Effector memory CD4-positive, alpha-beta T cell (primary cell): ENCODE results near the gene DEFB110.

Experiments
- DNase-seq, 3 donors: peaks; one replicate each; pipeline ENCODE4 v3.0.0-alpha.2; 2020
- H3K27ac ChIP-seq: 2 replicates; pipeline ENCODE4 v1.7.0; 2013; ENCODE audit warnings: mild to moderate bottlenecking, low read length, moderate library complexity; ENCODE audit not compliant: insufficient read depth, poor library complexity, severe bottlenecking
- H3K27me3 ChIP-seq: replicated peaks from 2 replicates; pipeline ENCODE4 v1.7.0; 2013; ENCODE audit warnings: mild to moderate bottlenecking, low read length; ENCODE audit not compliant: insufficient read depth, control insufficient read depth, poor library complexity, severe bottlenecking
- H3K36me3 ChIP-seq: 2 replicates; pipeline ENCODE4 v1.7.0; 2013; ENCODE audit warnings: mild to moderate bottlenecking, low read length, moderate library complexity; ENCODE audit not compliant: control insufficient read depth, insufficient read depth
- H3K4me1 ChIP-seq: 2 replicates; pipeline ENCODE4 v1.7.0; 2013; ENCODE audit warnings: low read length, mild to moderate bottlenecking; ENCODE audit not compliant: control insufficient read depth, insufficient read depth, poor library complexity, severe bottlenecking
- H3K4me3 ChIP-seq: 2 replicates; pipeline ENCODE4 v1.7.0; 2013; ENCODE audit warnings: low read length, low read depth, mild to moderate bottlenecking; ENCODE audit not compliant: insufficient read depth, poor library complexity, severe bottlenecking
- H3K9me3 ChIP-seq: 2 replicates; pipeline ENCODE4 v1.7.0; 2013; ENCODE audit warnings: mild to moderate bottlenecking, low read length, moderate library complexity; ENCODE audit not compliant: control insufficient read depth
- total RNA-seq, 3 donors: gene quantifications; one replicate each; lab custom pipeline; 2026; lab: John Stamatoyannopoulos, UW

The DEFB110 gene
- total RNA-seq: 0 reads per million in 3 donors

- Histone ChIP-seq H3K27me3 (no peaks in the 10 kb centered on the region), H3K27ac (no peak within 1 kb of the TSS), H3K9me3 (no peaks in the 10 kb centered on the region), H3K4me1 (no peaks in the 10 kb centered on the region), H3K36me3 (no peaks in the 10 kb centered on the region), H3K4me3 (no peak within 1 kb of the TSS)
- DNase-seq: no peak
Observed at GRCh38 chr6:50021894-50022293, at the start of gene DEFB110. Gene DEFB110, minus strand, starts transcription at chr6:50021994. Its CDS starts 59 bp downstream, at chr6:50021935.

DNA sequence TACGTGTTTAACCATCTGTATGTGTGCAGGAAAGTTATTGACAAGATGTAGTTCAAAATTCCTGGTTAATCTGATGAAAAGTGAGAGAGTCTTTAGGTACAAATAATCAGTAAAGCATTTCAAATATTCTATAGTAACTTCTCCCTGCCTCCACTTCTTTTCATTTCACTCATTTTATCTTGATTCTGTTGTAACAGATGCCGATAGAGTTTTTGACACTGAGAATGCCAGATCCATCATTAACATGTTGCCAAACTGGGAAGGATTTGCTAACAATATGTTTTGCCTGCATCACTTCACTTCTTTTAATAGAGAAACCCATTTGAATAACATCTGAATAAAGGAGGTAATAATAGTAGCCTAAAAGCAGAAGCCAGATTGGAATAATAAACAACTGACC lies 48.3 kb upstream of the DEFB110 start:
- Histone ChIP-seq H3K4me3 (no peak overlapping the region), H3K27ac (no peak overlapping the region), H3K36me3 (no peaks in the 10 kb centered on the region), H3K9me3 (no peaks in the 10 kb centered on the region), H3K27me3 (no peaks in the 10 kb centered on the region), H3K4me1 (no peaks in the 10 kb centered on the region)
- no peak for DNase-seq

DNA sequence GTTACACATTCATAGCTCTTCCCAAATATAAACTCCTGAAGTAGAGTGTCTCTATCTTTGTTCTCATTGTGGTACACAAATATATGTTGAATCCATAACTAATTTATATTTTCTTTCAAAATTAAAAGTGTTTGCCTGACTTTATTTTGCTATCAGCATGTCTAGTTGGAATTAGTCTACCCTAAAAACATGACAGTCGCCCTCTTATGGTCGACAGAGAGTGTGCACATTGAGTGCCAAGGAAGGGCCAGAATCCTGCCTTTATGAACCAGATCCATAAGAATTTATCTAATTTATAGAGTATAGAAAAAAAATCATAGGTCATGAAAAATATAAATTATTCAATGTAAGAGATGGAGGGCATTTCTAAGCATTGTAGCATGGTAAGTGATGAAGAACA lies 40.3 kb upstream of the DEFB110 start:
- H3K4me1 ChIP-seq: no peaks in the 10 kb centered on the region
- H3K4me3 ChIP-seq: no peak overlapping the region
- H3K27me3 ChIP-seq: no peaks in the 10 kb centered on the region
- no peaks in the 10 kb centered on the region for H3K9me3 ChIP-seq
- no peaks in the 10 kb centered on the region for H3K36me3 ChIP-seq
- no peak for DNase-seq
- no peak overlapping the region for H3K27ac ChIP-seq

GRCh38 chr6:50056242-50056641 lies 34.4 kb upstream of the DEFB110 start:
- no peak for DNase-seq
- Histone ChIP-seq H3K27ac (no peak overlapping the region), H3K36me3 (no peaks in the 10 kb centered on the region), H3K4me1 (no peaks in the 10 kb centered on the region), H3K4me3 (no peak overlapping the region), H3K9me3 (no peaks in the 10 kb centered on the region), H3K27me3 (no peaks in the 10 kb centered on the region)

DNA sequence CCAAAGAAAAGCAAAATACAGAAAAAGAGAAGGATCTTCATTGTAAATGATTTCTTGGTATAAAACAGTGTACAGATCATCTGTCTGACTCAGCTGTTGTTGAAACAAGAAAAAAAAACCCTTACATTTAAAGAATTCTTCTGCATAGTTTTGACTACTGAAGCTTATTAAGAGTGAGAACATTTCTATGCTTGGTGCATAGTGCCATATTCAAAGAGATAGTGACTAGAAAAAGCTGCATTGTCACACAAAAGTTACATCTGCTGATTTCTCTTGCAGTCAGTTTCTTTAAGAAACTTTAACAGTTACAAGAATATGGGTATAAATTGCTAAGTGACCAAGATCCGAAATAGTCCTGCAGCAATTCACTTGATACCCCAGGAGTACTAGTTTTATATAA lies 28.0 kb upstream of the DEFB110 start, which contains the start of gene DEFB112:
Gene DEFB112 (minus strand): TSS at position 101 of the 400 bp plus-strand sequence. CDS start 60 bp downstream, at position 41.
- H3K36me3 ChIP-seq: no peaks in the 10 kb centered on the region
- H3K4me3 ChIP-seq: no peak within 1 kb of the TSS
- no peaks in the 10 kb centered on the region for H3K27me3 ChIP-seq
- H3K27ac ChIP-seq: no peak within 1 kb of the TSS
- H3K4me1 ChIP-seq: no peaks in the 10 kb centered on the region
- DNase-seq: no peak
- H3K9me3 ChIP-seq: no peaks in the 10 kb centered on the region

DNA sequence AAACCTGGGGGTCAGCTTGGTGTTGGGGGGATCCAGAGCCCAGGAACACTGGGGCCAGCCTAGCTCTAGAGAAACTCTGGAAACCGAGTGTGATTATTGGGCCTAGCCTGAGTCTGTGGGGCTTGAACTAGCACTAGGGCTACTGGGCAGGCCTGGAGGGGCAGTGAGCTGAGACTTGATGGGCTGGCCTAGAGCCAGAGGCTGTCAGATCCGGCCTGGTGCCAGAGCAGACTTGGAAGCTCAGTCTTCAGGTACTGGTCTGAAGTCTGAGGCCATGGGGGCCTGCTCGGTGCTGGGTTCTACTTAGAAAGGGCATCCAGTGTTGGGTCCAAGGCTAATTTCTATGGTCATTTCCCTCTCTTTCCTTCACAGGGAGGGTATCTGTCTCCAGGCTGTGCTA lies 25.2 kb upstream of the DEFB110 start:
- Histone ChIP-seq H3K36me3 (no peaks in the 10 kb centered on the region), H3K4me3 (no peak overlapping the region), H3K27me3 (no peaks in the 10 kb centered on the region), H3K9me3 (no peaks in the 10 kb centered on the region), H3K27ac (no peak overlapping the region), H3K4me1 (no peaks in the 10 kb centered on the region)
- DNase-seq: no peak

- no peak for DNase-seq
- H3K27ac ChIP-seq: no peak overlapping the region
- H3K27me3 ChIP-seq: no peaks in the 10 kb centered on the region
- no peaks in the 10 kb centered on the region for H3K4me1 ChIP-seq
- no peaks in the 10 kb centered on the region for H3K9me3 ChIP-seq
- no peaks in the 10 kb centered on the region for H3K36me3 ChIP-seq
- H3K4me3 ChIP-seq: no peak overlapping the region
Observed at GRCh38 chr6:50030777-50031562, 9.2 kb upstream of the DEFB110 start.

GRCh38 chr6:50030350-50030749 lies 8.6 kb upstream of the DEFB110 start:
- Histone ChIP-seq H3K27ac (no peak overlapping the region), H3K4me3 (no peak overlapping the region)

GRCh38 chr6:50025258-50025657 lies 3.5 kb upstream of the DEFB110 start:
- H3K4me3 ChIP-seq: no peak overlapping the region
- H3K36me3 ChIP-seq: no peaks in the 10 kb centered on the region
- no peaks in the 10 kb centered on the region for H3K4me1 ChIP-seq
- no peaks in the 10 kb centered on the region for H3K9me3 ChIP-seq
- no peaks in the 10 kb centered on the region for H3K27me3 ChIP-seq
- DNase-seq: no peak
- H3K27ac ChIP-seq: no peak overlapping the region

More at GRCh38 chr6:50030350-50030749, 8.6 kb upstream of the DEFB110 start:
- no peaks in the 10 kb centered on the region for H3K9me3 ChIP-seq
- H3K36me3 ChIP-seq: no peaks in the 10 kb centered on the region
- H3K27me3 ChIP-seq: no peaks in the 10 kb centered on the region
- DNase-seq: no peak
- H3K4me1 ChIP-seq: no peaks in the 10 kb centered on the region

DNA sequence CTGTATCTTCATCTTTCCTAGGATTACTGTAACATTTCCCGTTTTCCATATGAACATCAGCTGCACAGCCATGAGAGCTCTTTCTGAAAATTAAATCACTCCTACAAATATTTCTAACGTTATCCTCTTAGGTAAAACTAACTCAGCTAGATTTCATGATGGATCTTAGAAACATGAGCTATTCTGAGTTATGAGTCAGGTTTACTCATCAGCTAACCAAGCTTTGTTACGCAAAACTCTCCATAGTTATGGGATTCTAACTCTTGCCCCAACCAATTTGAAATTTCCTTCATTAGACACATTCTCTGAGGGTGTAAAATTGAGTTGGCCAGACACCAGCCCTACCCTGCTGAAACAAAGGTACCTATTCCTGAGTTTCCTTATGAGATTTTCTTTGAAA lies 14.0 kb downstream of the DEFB110 start:
- Histone ChIP-seq H3K36me3 (no peaks in the 10 kb centered on the region), H3K4me1 (no peaks in the 10 kb centered on the region), H3K9me3 (no peaks in the 10 kb centered on the region), H3K27ac (no peak overlapping the region), H3K27me3 (no peaks in the 10 kb centered on the region), H3K4me3 (no peak overlapping the region)
- no peak for DNase-seq
